ENCODE data around the gene SALL2. TPM values are rescaled to one million over a fixed set of nuclear protein-coding genes. Genes with fewer than 3 reads are reported as not detected.
A peak's percentile ranks its signal among the peaks of the same experiment; 100 is the strongest.

Gene SALL2
- total and polyA plus RNA-seq, 10 of the 15 experiments (the other 5 are each of a cell fraction or from before 2014, with no cell fraction given), result 1.6 to 6.2 (median 2.1) TPM

DNA sequence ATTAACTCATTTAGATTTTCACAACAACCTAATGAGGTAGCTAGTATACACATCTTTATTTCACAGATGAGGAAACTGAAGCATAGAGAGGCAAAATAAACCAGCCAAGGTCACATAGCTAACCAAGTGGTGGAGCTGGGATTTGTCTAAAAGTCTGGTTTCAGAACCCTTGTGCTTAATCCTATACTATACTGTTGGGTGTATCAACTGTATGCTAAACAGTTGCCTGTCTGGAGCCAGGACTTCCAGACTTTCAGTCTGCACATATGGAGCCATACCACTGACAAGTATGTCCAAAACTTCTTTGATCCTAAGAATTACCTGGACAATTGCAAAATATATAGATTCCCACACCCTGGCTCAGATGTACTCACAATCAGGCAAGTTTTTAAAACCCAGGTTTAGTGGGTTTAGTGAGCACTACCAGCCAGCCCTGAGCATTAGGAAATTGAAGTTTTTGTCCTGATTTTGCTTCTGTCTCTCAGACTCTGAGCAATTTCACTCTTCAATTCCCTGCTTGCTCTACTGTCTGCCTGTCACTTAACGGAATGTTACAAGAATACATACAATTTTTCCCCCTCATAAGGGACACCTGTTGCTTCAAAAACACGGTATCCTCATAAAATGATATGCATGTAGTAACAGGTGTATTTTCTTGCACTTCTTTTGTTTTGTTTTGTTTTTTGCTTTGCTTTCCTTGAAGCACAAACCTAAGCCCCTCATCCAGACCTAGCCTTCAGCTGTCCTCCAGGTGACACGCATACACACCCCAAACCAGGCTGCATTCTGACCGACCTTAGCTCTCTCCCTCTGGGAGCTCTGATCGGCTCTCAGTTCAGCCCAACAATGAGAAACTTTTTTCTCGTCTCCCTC lies 9.6 kb upstream of the SALL2 start:
- TF ChIP-seq SP1 (IDR thresholded peaks at IDR 0.05; ENCODE audit: low read depth, low read length) (no peak), MTA2 (IDR thresholded peaks at IDR 0.05; ENCODE audit: low read depth) (no peak)
- ChIA-PET POLR2A (no interaction called here), SMC1A (ENCODE audit: uncharacterized antibody, unreplicated experiment) (interaction anchor here (0.6 to 2.5 kb wide), 6 partner anchors 10 to 181 kb away, joined by 3 to 16 read pairs (median 3); partner anchors contain the start of gene SALL2), CTCF (interaction anchor here (0.6 to 2.2 kb wide), 3 partner anchors 9 to 37 kb away, joined by 4 to 10 read pairs (median 4); partner anchors contain the start of gene SALL2), RAD21 (ENCODE audit: unreplicated experiment) (interaction anchor here (1.1 to 1.2 kb wide), 2 partner anchors 9 to 37 kb away, joined by 4 to 6 read pairs; partner anchors contain the start of gene SALL2)
- Histone ChIP-seq H3K27ac (ENCODE audit: control insufficient read depth, insufficient read depth) (no peak overlapping the region), H3K79me2 (ENCODE audit: control insufficient read depth, insufficient read depth, low read length) (no peaks in the 10 kb centered on the region), H2AFZ (ENCODE audit: control insufficient read depth, low read depth, low read length) (no peak overlapping the region), H3K9me3 (replicated peaks; ENCODE audit: control insufficient read depth, insufficient read depth, low read length) (no peaks in the 10 kb centered on the region), H3K36me3 (ENCODE audit: control insufficient read depth in 2 of 2, insufficient read depth in 2 of 2, low read length in 1 of 2) (no peaks in the 10 kb centered on the region), H4K20me1 (ENCODE audit: control insufficient read depth, insufficient read depth) (no peaks in the 10 kb centered on the region), H3K4me2 (ENCODE audit: control insufficient read depth, insufficient read depth) (no peak overlapping the region), H3K9ac (ENCODE audit: control insufficient read depth, insufficient read depth, low read length) (no peak overlapping the region), H3K27me3 (replicated peaks in 1 of 2; ENCODE audit: control insufficient read depth in 2 of 2, insufficient read depth in 2 of 2, low read length in 1 of 2) (peaks cover 5 to 7% of the 10 kb centered on the region in 2 experiments), H3K4me3 (no peak overlapping the region), H3K4me1 (ENCODE audit: control insufficient read depth, insufficient read depth, low read length) (no peaks in the 10 kb centered on the region)
- FAIRE-seq (no peak), DNase-seq (ENCODE audit: low read depth, low spot score) (no peak), ATAC-seq (peak; percentile 45)
- intact Hi-C loops (cut with micrococcal nuclease; ENCODE audit: unreplicated experiment), result no loop called here
- BruUV-seq (replicated peaks), result no TSS peak
- 39% methylated on average over 6 of the region's 6 CpGs for WGBS (ENCODE audit: insufficient coverage, insufficient replicate concordance, low lambda C conversion rate, missing lambda C conversion rate)
- in situ Hi-C loops (cut with MboI), result no loop called here

- ATAC-seq, result peak; percentile 52
- POLR2A ChIA-PET, result interaction anchor here (1.0 kb wide), 1 partner anchor 36 kb away, joined by 3 read pairs; no protein-coding TSS in a partner anchor
Measured at GRCh38 chr14:21534576-21534975, 8.4 kb upstream of the SALL2 start.

More at GRCh38 chr14:21534576-21534975, 8.4 kb upstream of the SALL2 start:
- TF ChIP-seq ZNF207 (IDR thresholded peaks at IDR 0.05; ENCODE audit: borderline replicate concordance) (no peak), SIN3A (IDR thresholded peaks at IDR 0.05; ENCODE audit: low read depth, low read length) (no peak), KAT2A (conservative IDR thresholded peaks at IDR 0.05; ENCODE audit: control insufficient read depth, low read depth, low read length) (no peak), SMARCA5 (IDR thresholded peaks at IDR 0.05) (no peak), SMAD1 (IDR thresholded peaks at IDR 0.05; ENCODE audit: low read depth, partially characterized antibody) (no peak), EZH2 (IDR thresholded peaks at IDR 0.05; ENCODE audit: borderline replicate concordance, control insufficient read depth, low read depth, low read length) (no peak), ESRRA (IDR thresholded peaks at IDR 0.05; ENCODE audit: low read length) (no peak), RELA (IDR thresholded peaks at IDR 0.05; ENCODE audit: borderline replicate concordance, partially characterized antibody) (no peak)
- TF ChIP-seq, protein P1, sequence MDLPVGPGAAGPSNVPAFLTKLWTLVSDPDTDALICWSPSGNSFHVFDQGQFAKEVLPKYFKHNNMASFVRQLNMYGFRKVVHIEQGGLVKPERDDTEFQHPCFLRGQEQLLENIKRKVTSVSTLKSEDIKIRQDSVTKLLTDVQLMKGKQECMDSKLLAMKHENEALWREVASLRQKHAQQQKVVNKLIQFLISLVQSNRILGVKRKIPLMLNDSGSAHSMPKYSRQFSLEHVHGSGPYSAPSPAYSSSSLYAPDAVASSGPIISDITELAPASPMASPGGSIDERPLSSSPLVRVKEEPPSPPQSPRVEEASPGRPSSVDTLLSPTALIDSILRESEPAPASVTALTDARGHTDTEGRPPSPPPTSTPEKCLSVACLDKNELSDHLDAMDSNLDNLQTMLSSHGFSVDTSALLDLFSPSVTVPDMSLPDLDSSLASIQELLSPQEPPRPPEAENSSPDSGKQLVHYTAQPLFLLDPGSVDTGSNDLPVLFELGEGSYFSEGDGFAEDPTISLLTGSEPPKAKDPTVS (IDR thresholded peaks at IDR 0.05; ENCODE audit: low read depth, low read length), result no peak
- BruUV-seq (replicated peaks), result no TSS peak
- no peak overlapping the region for H3K27ac ChIP-seq (ENCODE audit: control insufficient read depth, insufficient read depth)
- intact Hi-C loops (cut with micrococcal nuclease; ENCODE audit: unreplicated experiment), result no loop called here
- H3K4me2 ChIP-seq (ENCODE audit: control insufficient read depth, insufficient read depth), result no peak overlapping the region
- H3K36me3 ChIP-seq (ENCODE audit: control insufficient read depth in 2 of 2, insufficient read depth in 2 of 2, low read length in 1 of 2), result no peaks in the 10 kb centered on the region
- no peaks in the 10 kb centered on the region for H4K20me1 ChIP-seq (ENCODE audit: control insufficient read depth, insufficient read depth)
- DNase-seq (ENCODE audit: low read depth, low spot score) (no peak), FAIRE-seq (no peak)
- H3K9ac ChIP-seq (ENCODE audit: control insufficient read depth, insufficient read depth, low read length), result no peak overlapping the region
- H2AFZ ChIP-seq (ENCODE audit: control insufficient read depth, low read depth, low read length), result no peak overlapping the region
- ChIA-PET CTCF (interaction anchor here (0.7 to 1.4 kb wide), 3 partner anchors 36 to 84 kb away, joined by 3 to 10 read pairs (median 3); partner anchors contain the start of gene CHD8), SMC1A (ENCODE audit: uncharacterized antibody, unreplicated experiment) (interaction anchor here (0.9 to 2.5 kb wide), 4 partner anchors 17 to 36 kb away, joined by 3 to 16 read pairs (median 4); no protein-coding TSS in a partner anchor), RAD21 (ENCODE audit: unreplicated experiment) (interaction anchor here (1.1 to 1.4 kb wide), 2 partner anchors 25 to 36 kb away, joined by 4 to 13 read pairs; no protein-coding TSS in a partner anchor)
- H3K79me2 ChIP-seq (ENCODE audit: control insufficient read depth, insufficient read depth, low read length), result no peaks in the 10 kb centered on the region
- H3K27me3 ChIP-seq (replicated peaks in 1 of 2; ENCODE audit: control insufficient read depth in 2 of 2, insufficient read depth in 2 of 2, low read length in 1 of 2), result peaks cover 5 to 7% of the 10 kb centered on the region in 2 experiments
- in situ Hi-C loops (cut with MboI), result no loop called here
- H3K4me1 ChIP-seq (ENCODE audit: control insufficient read depth, insufficient read depth, low read length), result no peaks in the 10 kb centered on the region
- H3K9me3 ChIP-seq (replicated peaks; ENCODE audit: control insufficient read depth, insufficient read depth, low read length), result no peaks in the 10 kb centered on the region
- 33% methylated on average over 4 of the region's 4 CpGs for WGBS (ENCODE audit: insufficient coverage, insufficient replicate concordance, low lambda C conversion rate, missing lambda C conversion rate)
- H3K4me3 ChIP-seq, result no peak overlapping the region

Data from GM12878 (cell line).